Right lobe of liver (tissue), 6 donors: ENCODE results near the gene ZNF790. TPM values are rescaled to one million over a fixed set of nuclear protein-coding genes. Genes with fewer than 3 reads are reported as not detected.

Experiments used
- ATAC-seq, 4 donors: fragments of 200-7000 bp; cut with Tn5 transposase; one replicate each; pipeline ENCODE4 v1.9.1; 2020; ENCODE audit warnings: mild to moderate bottlenecking in 4 of 4, moderate library complexity in 4 of 4
- DNase-seq, 3 donors: peaks; one replicate each; pipeline ENCODE4 v3.0.0-alpha.2; 2020
- H3K27ac ChIP-seq, 3 donors: fragments of 200-600 bp; one replicate each; pipeline ENCODE4 v1.8.0; 2022
- H3K27me3 ChIP-seq, 2 donors: fragments of 200-600 bp; one replicate each; pipeline ENCODE4 v1.8.0; 2022
- H3K36me3 ChIP-seq, 4 donors: fragments of 200-600 bp; sonication (generic) in 1 of 4; one replicate each; pipeline versions ENCODE4 v1.5.1 to v1.8.0; 2017 to 2022; ENCODE audit warnings: control low read depth in 1 of 4
- H3K4me1 ChIP-seq, 4 donors: fragments of 200-600 bp; sonication (generic) in 1 of 4; one replicate each; pipeline versions ENCODE4 v1.5.1 to v1.8.0; 2017 to 2022; ENCODE audit warnings: control low read depth in 1 of 4
- H3K4me3 ChIP-seq, 3 donors: fragments of 200-600 bp; one replicate each; pipeline ENCODE4 v1.8.0; 2022
- H3K9me3 ChIP-seq, 4 donors: fragments of 200-600 bp; sonication (generic) in 1 of 4; one replicate each; pipeline versions ENCODE4 v1.5.1 to v1.8.0; 2017 to 2022; ENCODE audit warnings: control low read depth in 1 of 4
- CTCF ChIP-seq, 4 donors: fragments of 200-600 bp in 3 of 4; fragments of 450-650 bp in 1 of 4; IDR thresholded peaks; one replicate each; pipeline versions ENCODE4 v1.5.1 to v1.8.0; 2016 to 2022; ENCODE audit warnings: antibody characterized with exemption in 4 of 4, mild to moderate bottlenecking in 2 of 4
- POLR2A ChIP-seq: fragments of 450-650 bp; IDR thresholded peaks from one replicate; pipeline ENCODE4 v1.6.1; 2017; ENCODE audit warnings: antibody characterized with exemption, mild to moderate bottlenecking
- WGBS: methylation state at CpG from one replicate; pipeline ENCODE4 v1.1.6; 2018; ENCODE audit warnings: low coverage, low lambda C conversion rate; ENCODE audit not compliant: insufficient coverage; ENCODE audit errors: missing lambda C conversion rate; 5-methylcytosine and 5-hydroxymethylcytosine counted together
- intact Hi-C, 2 donors: fragments of 100-400 bp; cut with DNase I; formaldehyde crosslinking; loops; one replicate each; pipeline versions ENCODE4 v1.11.2 to v1.14.1; 2022
- total RNA-seq, 6 experiments: library from RNA; depleted of rRNA in 2 of 6; stranded (reverse); fragments of >200 nt in 2 of 6; fragmentation: NEBNext Ultra II Directional in 3 of 6; extraction: Animal tissue kit (Norgen Biotek cat#: 25700) in 3 of 6; gene quantifications; one replicate each; pipeline versions ENCODE4 v1.1.0 to v1.2.4, GENCODE V29; 2016 to 2023
- donor health status: DM: no; HTN: yes; CAD: no.
- donor health status: DM: no; HTN: no; CAD: no.
- donor health status: DM: no; HTN: no; CAD: no.
- donor health status: DM: no; HTN: yes; CAD: no.
- donor health status: DM: no; HTN: yes; CAD: no.

The ZNF790 gene
- total RNA-seq, 6 experiments from 2014 or later: 3.7 to 6.4 (median 5.5) TPM

DNA sequence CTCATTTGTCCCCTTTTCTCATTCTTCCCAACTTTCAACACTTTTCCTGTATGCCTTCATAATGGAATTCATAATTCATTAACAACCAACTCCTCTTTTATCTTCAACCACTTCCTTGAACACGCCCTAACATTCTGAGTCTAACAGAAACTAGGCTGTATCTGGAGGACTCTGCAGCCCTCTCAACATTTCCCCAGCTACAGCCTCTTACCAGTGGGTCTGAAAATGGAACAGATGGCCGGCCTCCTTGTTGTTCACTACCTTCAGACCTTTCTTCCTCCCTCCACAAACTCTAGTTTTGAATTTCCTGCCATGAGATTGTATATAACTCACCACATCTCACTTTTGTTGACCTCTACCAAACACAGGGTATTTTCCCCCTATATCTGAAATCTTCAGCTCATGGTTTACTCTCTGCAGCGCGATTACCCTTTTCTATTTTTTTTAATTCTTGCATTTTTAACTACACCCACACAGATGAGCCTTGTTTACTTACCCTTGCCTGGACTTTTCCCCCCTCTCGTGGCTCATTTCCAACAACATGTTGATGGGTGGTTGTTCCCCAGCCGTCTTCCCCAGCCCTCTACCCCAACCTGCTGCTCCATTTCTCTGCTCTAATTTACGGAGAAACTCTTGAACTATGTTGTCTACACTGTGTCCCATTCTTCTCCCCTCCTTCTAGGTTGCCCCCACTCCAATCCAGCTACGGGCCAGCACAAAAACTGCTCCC lies 846 bp downstream of the ZNF790 start:
- peaks cover 0 to 36% (median 10%) of the 10 kb centered on the region in 4 donors for H3K9me3 ChIP-seq
- peak; percentile 10 to 50 (median 15) for ATAC-seq
- peak in 1 of 3 donors; percentile 61 for DNase-seq
- TF ChIP-seq CTCF (IDR thresholded peaks at IDR 0.05): no peak
- no peak for TF ChIP-seq POLR2A
- peaks cover 0 to 6% (median 0%) of the 10 kb centered on the region in 4 donors for H3K4me1 ChIP-seq
- H3K27ac ChIP-seq: peak overlapping the region; percentile 81 to 88 (median 87)
- 15% methylated on average over 8 of the region's 8 CpGs for WGBS
- H3K36me3 ChIP-seq: peaks cover 0 to 14% (median 2%) of the 10 kb centered on the region in 4 donors
- H3K27me3 ChIP-seq: no peaks in the 10 kb centered on the region
- intact Hi-C loops: no loop called here
- H3K4me3 ChIP-seq: peak overlapping the region; percentile 55 to 98 (median 89)

GRCh38 chr19:36833430-36833829 lies 4.8 kb downstream of the ZNF790 start:
- ATAC-seq: no peak
- Histone ChIP-seq H3K9me3 (peaks cover 0 to 67% (median 25%) of the 10 kb centered on the region in 4 donors), H3K36me3 (peaks cover 0 to 25% (median 2%) of the 10 kb centered on the region in 4 donors), H3K4me1 (peaks cover 0 to 6% (median 0%) of the 10 kb centered on the region in 4 donors), H3K4me3 (no peak overlapping the region), H3K27me3 (no peaks in the 10 kb centered on the region), H3K27ac (no peak overlapping the region)
- WGBS: 100% methylated on average over 2 of the region's 2 CpGs
- intact Hi-C loops: no loop called here
- DNase-seq: no peak
- TF ChIP-seq CTCF (IDR thresholded peaks at IDR 0.05) (no peak), POLR2A (no peak)

- DNase-seq (no peak), ATAC-seq (no peak)
- peaks cover 3 to 84% (median 57%) of the 10 kb centered on the region in 4 donors for H3K9me3 ChIP-seq
- WGBS: 97% methylated on average over 5 of the region's 5 CpGs
- no peak overlapping the region for H3K27ac ChIP-seq
- TF ChIP-seq CTCF (IDR thresholded peaks at IDR 0.05) (no peak), POLR2A (no peak)
- intact Hi-C loops: no loop called here
- no peak overlapping the region for H3K4me3 ChIP-seq
- H3K4me1 ChIP-seq: no peaks in the 10 kb centered on the region
- peaks cover 0 to 59% (median 17%) of the 10 kb centered on the region in 4 donors for H3K36me3 ChIP-seq
- no peaks in the 10 kb centered on the region for H3K27me3 ChIP-seq
Measured at GRCh38 chr19:36821758-36822157, 16.4 kb downstream of the ZNF790 start.

DNA sequence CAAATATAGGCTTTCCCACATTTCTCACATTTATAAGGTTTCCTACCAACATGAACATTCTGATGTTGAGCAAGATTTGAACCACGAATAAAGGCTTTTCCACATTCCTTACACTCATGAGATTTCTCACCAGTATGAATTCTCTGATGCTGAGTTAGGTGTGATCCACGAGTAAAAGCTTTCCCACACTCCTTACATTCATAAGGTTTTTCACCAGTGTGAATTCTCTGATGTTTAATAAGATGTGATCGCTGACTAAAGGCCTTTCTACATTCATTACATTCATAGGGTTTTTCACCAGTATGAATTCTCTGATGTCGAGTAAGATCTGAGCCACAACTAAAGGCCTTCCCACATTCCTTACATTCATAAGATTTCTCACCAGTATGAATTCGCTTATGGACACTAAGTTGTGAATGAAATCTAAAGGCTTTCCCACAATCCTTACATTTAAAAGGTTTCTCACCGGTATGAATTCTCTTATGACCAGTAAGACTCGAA lies 19.0 kb downstream of the ZNF790 start:
- 98% methylated on average over 7 of the region's 7 CpGs for WGBS

More for the DNA sequence above, 19.0 kb downstream of the ZNF790 start:
- intact Hi-C loops: no loop called here
- peaks cover 0 to 51% (median 16%) of the 10 kb centered on the region in 4 donors for H3K36me3 ChIP-seq
- no peak for ATAC-seq
- TF ChIP-seq POLR2A (no peak), CTCF (IDR thresholded peaks at IDR 0.05) (no peak)
- H3K4me3 ChIP-seq: no peak overlapping the region
- H3K27ac ChIP-seq: no peak overlapping the region
- no peaks in the 10 kb centered on the region for H3K4me1 ChIP-seq
- DNase-seq: no peak
- H3K9me3 ChIP-seq: peaks cover 3 to 93% (median 63%) of the 10 kb centered on the region in 4 donors
- no peaks in the 10 kb centered on the region for H3K27me3 ChIP-seq
